HFF-Myc (cell line): ENCODE data around the gene POU2F1.
"Not testable (repeated sequence)": the region's sequence is repeated elsewhere in the genome, so short reads cannot be mapped to it uniquely, and the experiment has no call there.

Source experiments
- DNase-seq: peaks from one replicate; pipeline ENCODE4 v3.0.0-alpha.2; 2011; ENCODE audit warnings: low read depth; ENCODE audit errors: extremely low read depth
- H3K4me3 ChIP-seq: replicated peaks from 2 replicates; pipeline ENCODE4 v1.5.1; 2011; ENCODE audit warnings: low read depth, mild to moderate bottlenecking, control low read depth, low read length
- CTCF ChIP-seq: IDR thresholded peaks from 2 replicates; pipeline ENCODE4 v1.5.1; 2012; ENCODE audit warnings: mild to moderate bottlenecking, low read depth, low read length, control low read depth; ENCODE audit errors: missing control alignments

POU2F1 gene

DNA sequence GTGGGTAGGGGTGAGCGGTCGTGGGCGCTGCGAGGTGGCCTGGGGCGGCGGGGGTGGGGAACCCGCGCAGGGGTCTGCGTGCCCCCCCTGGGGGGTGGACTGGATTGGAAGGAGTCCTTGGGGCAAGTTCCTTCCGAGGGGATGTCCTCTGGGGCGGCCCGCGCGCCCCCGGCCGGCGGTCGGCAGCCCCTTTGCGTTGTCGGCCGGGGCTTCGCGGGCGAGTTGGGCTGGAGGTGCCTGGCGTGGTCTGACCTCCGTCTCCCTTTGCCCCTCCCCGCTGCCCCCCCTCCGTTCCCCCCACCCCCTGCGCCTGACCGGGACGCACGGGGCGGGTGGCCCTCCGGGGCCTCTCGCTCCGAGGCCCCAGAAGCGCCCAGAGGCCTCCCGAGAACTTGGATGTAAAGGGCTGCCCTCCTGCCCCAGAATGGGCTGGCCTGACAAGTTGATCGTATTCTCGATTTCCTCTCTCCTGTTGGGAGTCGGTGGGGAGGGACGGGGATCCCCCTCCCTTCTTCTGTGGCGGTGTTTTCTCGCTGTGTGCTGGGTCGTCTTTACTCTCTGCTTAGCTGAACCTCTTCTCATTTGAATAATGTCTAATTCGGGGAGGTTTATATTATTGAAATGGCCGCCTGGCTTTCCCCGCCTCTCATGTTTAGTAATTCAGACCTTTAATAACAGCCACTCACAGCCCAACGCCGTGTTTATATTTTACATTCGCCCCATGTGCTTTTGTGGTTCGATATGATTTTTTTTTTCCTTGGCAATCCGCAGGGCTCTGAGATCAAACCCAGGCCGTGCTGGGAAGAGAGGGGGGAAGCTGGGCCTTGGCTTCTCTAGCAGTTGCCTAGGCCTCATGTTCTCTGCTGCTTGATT lies 1.3 kb downstream of the POU2F1 start:
- peak; percentile 59 for DNase-seq
- no peak for TF ChIP-seq CTCF
- peak overlapping the region; percentile 89 for H3K4me3 ChIP-seq

DNA sequence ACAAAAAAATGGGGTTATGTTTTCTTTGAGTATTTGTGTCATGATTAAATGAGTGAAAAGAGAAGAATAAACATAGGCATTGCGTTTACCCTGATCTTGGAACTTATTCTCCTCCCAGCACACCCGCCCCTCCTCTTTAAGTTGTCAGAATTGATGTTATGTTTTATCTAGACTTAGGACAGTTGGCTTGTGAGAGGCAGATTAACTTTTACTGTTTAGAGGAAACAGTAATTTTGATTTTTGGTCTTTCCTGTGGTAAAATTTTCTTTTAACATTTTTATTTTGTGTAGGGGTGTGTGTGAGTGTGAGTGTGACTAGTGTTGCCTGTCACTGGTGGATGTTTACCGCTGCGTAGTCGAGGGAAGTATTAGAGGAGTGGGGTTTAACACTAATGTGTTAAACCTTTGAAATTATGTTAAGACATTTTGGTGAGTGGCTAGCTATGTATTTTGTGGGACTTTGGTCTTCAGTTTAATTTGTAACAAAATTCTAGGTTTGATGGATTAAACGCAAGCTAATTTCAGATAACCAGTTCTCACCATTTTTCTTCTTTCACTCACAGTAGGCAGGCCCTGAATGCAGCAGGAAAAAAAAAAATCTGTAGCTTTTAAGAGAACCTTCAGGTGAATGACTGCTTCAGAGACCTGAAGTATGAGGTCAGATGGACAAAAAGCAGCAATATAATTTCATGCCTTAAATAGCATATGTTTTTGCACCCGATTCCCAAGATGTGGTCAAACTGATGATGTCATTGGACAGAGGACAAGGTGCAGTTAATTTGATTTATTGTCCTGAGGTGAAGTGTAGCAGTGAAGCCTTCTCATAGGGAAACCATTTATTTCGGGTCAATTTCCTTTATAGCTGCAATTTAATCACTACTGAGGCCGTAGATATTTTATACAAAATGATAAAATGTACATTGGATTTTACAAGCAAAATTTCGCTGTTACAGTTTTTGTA lies 2.7 kb downstream of the POU2F1 start:
- no peak for TF ChIP-seq CTCF
- no peak overlapping the region for H3K4me3 ChIP-seq
- peak; percentile 27 for DNase-seq

DNA sequence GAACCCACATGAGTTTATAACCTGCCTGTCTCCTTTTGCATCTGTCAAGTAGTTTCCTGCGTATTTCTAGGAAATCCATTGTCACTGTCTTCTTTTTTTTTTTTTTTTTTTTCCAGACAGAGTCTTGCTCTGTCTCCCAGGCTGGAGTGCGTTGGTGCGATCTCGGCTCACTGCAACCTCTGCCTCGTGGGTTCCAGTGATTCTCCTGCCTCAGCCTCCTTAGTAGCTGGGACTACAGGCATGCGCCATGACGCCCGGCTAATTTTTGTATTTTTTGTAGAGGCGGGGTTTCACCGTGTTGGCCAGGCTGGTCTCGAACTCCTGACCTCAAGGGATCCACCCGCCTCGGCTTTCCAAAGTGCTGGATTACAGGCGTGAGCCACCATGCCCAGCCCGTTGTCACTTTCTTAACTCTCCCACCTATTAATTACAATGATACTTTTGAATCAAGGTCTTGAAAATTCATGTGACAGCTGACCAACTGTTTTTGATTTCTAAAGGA lies 4.1 kb downstream of the POU2F1 start:
- H3K4me3 ChIP-seq, DNase-seq: not testable (repeated sequence)

GRCh38 chr1:167225920-167226319 lies 5.2 kb downstream of the POU2F1 start:
- H3K4me3 ChIP-seq = no peak overlapping the region
- no peak for DNase-seq
- TF ChIP-seq CTCF = no peak

DNA sequence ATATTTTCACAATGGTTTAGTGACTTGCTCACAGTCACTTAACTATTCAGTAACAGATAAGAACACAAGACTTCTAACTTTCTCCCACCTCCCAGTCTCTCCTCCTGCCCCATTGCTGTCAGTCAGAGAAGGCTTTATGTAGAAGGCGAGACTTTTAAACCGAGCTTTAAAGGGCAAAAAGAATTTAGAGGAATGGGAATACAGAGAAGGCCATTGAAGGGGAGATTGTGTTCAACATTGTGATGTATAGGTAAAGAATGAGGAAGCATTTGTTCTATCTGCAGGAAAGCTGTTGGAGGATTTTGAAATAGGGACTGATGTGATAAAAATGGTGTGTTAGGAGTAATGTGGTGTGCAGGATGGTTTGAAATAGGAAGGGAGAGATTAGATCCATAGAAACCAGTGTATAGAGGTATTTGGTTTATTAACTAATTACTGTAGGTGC lies 7.3 kb downstream of the POU2F1 start:
- H3K4me3 ChIP-seq = no peak overlapping the region
- DNase-seq = no peak
- TF ChIP-seq CTCF = no peak

DNA sequence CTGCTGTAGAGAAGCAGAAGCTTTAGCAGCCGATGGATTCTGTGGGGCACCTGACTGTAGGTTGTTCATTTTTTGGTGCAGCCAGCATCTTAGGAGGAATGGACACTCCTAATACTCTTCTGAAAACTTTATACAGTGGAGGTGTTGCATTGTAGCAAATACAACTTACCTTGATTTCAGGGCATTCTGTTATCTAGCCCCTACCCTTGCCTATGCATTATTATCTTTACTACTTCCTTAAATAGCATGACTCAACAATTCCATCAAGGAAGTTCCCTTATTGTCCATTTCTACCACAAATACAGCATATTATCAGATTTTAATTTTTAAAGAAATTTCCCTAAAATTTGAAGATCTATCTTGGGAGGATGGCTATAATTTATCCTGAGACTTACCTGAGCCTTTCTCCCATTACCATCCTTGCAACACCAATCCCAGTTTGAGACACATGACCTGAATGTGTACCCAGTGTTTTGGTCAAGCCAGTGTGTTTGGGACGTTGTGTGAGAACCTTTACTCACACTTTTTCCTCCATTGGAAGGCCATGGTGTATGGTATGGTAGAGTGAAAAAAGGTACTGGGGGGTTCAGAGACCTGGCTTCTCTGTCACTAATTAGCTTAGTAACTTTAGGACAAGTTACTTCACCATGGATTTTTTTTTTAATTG lies 9.2 kb downstream of the POU2F1 start:
- no peak overlapping the region for H3K4me3 ChIP-seq
- DNase-seq = no peak
- TF ChIP-seq CTCF = no peak

GRCh38 chr1:167230437-167230836 lies 9.8 kb downstream of the POU2F1 start:
- no peak overlapping the region for H3K4me3 ChIP-seq
- DNase-seq = no peak
- no peak for TF ChIP-seq CTCF
